SK-N-SH (cell line): ENCODE measurements around the gene PKNOX2. TPM values are rescaled to one million over a fixed set of nuclear protein-coding genes. Genes with fewer than 3 reads are reported as not detected.

Experiments used
- CTCF ChIA-PET: fragments of 300-600, 350-600 bp; formaldehyde crosslinking; extraction: SDS; loops from one replicate; lab custom pipeline; 2021; lab: Yijun Ruan, JAX
- POLR2A ChIA-PET: fragments of 350-600 bp; sonication (Branson Sonifier 250); formaldehyde crosslinking; extraction: SDS; loops from one replicate; lab custom pipeline; 2020; ENCODE audit warnings: antibody characterized with exemption, inconsistent platforms; lab: Yijun Ruan, JAX
- DNase-seq: peaks from one replicate; pipeline ENCODE4 v3.0.0; 2012
- H2AFZ ChIP-seq: fragments of 200-600 bp; sonication (generic); 2 replicates; pipeline ENCODE4 v1.8.1; 2016; ENCODE audit warnings: antibody characterized with exemption, mild to moderate bottlenecking, low read depth
- H3F3A ChIP-seq: fragments of 200-600 bp; sonication (generic); replicated peaks from 2 replicates; pipeline ENCODE3; 2016; ENCODE audit warnings: antibody characterized with exemption, mild to moderate bottlenecking; ENCODE audit not compliant: insufficient read depth
- H3K27ac ChIP-seq, 2 experiments: fragments of 200-500 bp in 1 of 2; fragments of 200-600 bp in 1 of 2; sonication (Bioruptor generic) in 1 of 2; sonication (generic), shearing (Covaris generic) in 1 of 2; 2 replicates each; pipeline versions ENCODE4 v1.5.1 to v1.6.1; 2014 to 2016; ENCODE audit warnings: low read depth in 2 of 2, inconsistent platforms in 1 of 2, low read length in 1 of 2, mild to moderate bottlenecking in 1 of 2, mixed read lengths in 1 of 2
- H3K27me3 ChIP-seq: fragments of 200-600 bp; sonication (generic), shearing (Covaris generic); 2 replicates; pipeline ENCODE4 v1.6.1; 2016; ENCODE audit warnings: mixed run types; ENCODE audit not compliant: insufficient read depth
- H3K36me3 ChIP-seq, 2 experiments: fragments of 200-500 bp in 1 of 2; fragments of 200-600 bp in 1 of 2; sonication (Bioruptor generic) in 1 of 2; sonication (generic) in 1 of 2; replicated peaks in 1 of 2; 2 replicates each; pipeline versions ENCODE3 to v1.5.1; 2014 to 2016; ENCODE audit warnings: low read length in 1 of 2, mild to moderate bottlenecking in 1 of 2; ENCODE audit not compliant: insufficient read depth in 2 of 2, control insufficient read depth in 1 of 2
- H3K4me1 ChIP-seq, 2 experiments: fragments of 200-500 bp in 1 of 2; fragments of 200-600 bp in 1 of 2; sonication (Bioruptor generic) in 1 of 2; sonication (generic), shearing (Covaris generic) in 1 of 2; 2 replicates each; pipeline versions ENCODE4 v1.5.1 to v1.6.1; 2014 to 2016; ENCODE audit warnings: low read depth in 1 of 2, low read length in 1 of 2, mixed run types in 1 of 2; ENCODE audit not compliant: insufficient read depth in 2 of 2, control insufficient read depth in 1 of 2
- H3K4me2 ChIP-seq: fragments of 200-600 bp; sonication (generic), shearing (Covaris generic); 2 replicates; pipeline ENCODE4 v1.6.1; 2017; ENCODE audit warnings: mixed run types
- H3K4me3 ChIP-seq, 2 experiments: fragments of 200-500 bp in 1 of 2; fragments of 200-600 bp in 1 of 2; sonication (Bioruptor generic) in 1 of 2; sonication (generic), shearing (Covaris generic) in 1 of 2; 2 replicates each; pipeline versions ENCODE4 v1.5.1 to v1.8.1; 2014 to 2016; ENCODE audit warnings: low read depth in 2 of 2, inconsistent platforms in 1 of 2, low read length in 1 of 2, mild to moderate bottlenecking in 1 of 2, mixed read lengths in 1 of 2, moderate library complexity in 1 of 2
- H3K79me2 ChIP-seq: fragments of 200-600 bp; sonication (generic); 2 replicates; pipeline ENCODE4 v1.8.1; 2017; ENCODE audit warnings: mild to moderate bottlenecking; ENCODE audit not compliant: insufficient read depth
- H3K9ac ChIP-seq: fragments of 200-600 bp; sonication (generic); 2 replicates; pipeline ENCODE4 v1.6.1; 2017; ENCODE audit warnings: mixed run types
- H3K9me2 ChIP-seq: fragments of 200-600 bp; sonication (generic); 2 replicates; pipeline ENCODE4 v1.6.1; 2017; ENCODE audit warnings: mixed run types
- H3K9me3 ChIP-seq: fragments of 200-600 bp; sonication (generic); 2 replicates; pipeline ENCODE4 v1.6.1; 2017; ENCODE audit warnings: mixed run types, mild to moderate bottlenecking, moderate library complexity
- H4K20me1 ChIP-seq: fragments of 200-600 bp; sonication (generic); 2 replicates; pipeline ENCODE4 v1.6.1; 2017; ENCODE audit warnings: mild to moderate bottlenecking, mixed run types; ENCODE audit not compliant: insufficient read depth
- EP300 ChIP-seq, 2 experiments: IDR thresholded peaks; 2 replicates each; pipeline versions ENCODE4 v1.4.0 to v1.6.1; 2012; ENCODE audit warnings: borderline replicate concordance in 1 of 2, low read depth in 1 of 2, low read length in 1 of 2
- FOSL2 ChIP-seq: IDR thresholded peaks from 2 replicates; pipeline ENCODE4 v1.4.0; 2012; ENCODE audit warnings: low read depth, mild to moderate bottlenecking, moderate library complexity, borderline replicate concordance
- GATA2 ChIP-seq: sonication (generic); formaldehyde crosslinking; IDR thresholded peaks from 2 replicates; pipeline ENCODE4 v1.5.0; 2020; ENCODE audit warnings: mild to moderate bottlenecking, missing genetic modification reagents
- IRF3 ChIP-seq: fragments of 150-350 bp; IDR thresholded peaks from 2 replicates; pipeline ENCODE4 v1.6.1; 2016; ENCODE audit warnings: mild to moderate bottlenecking, low read depth, low read length
- NRF1 ChIP-seq: IDR thresholded peaks from 2 replicates; pipeline ENCODE4 v1.6.1; 2012; ENCODE audit warnings: low read depth, mild to moderate bottlenecking, low read length
- RAD21 ChIP-seq: IDR thresholded peaks from 2 replicates; pipeline ENCODE4 v1.6.1; 2012; ENCODE audit warnings: mild to moderate bottlenecking, low read length
- SIN3A ChIP-seq: IDR thresholded peaks from 2 replicates; pipeline ENCODE4 v1.6.1; 2012; ENCODE audit warnings: low read depth, mild to moderate bottlenecking, low read length, moderate library complexity, borderline replicate concordance
- SMC3 ChIP-seq: IDR thresholded peaks from 2 replicates; pipeline ENCODE4 v1.6.1; 2012; ENCODE audit warnings: low read depth, low read length, improper control_type of control experiment
- TCF12 ChIP-seq: IDR thresholded peaks from 2 replicates; pipeline ENCODE4 v1.4.0; 2012
- TEAD4 ChIP-seq: IDR thresholded peaks from 2 replicates; pipeline ENCODE4 v1.4.0; 2012; ENCODE audit warnings: mild to moderate bottlenecking, borderline replicate concordance; ENCODE audit not compliant: insufficient read depth
- YY1 ChIP-seq: IDR thresholded peaks from 2 replicates; pipeline ENCODE4 v1.4.0; 2012; ENCODE audit warnings: low read depth, mild to moderate bottlenecking
- WGBS: methylation state at CpG from one replicate; pipeline ENCODE4 v1.1.6; 2017; ENCODE audit warnings: low lambda C conversion rate; 5-methylcytosine and 5-hydroxymethylcytosine counted together
- polyA plus RNA-seq, 3 experiments: library from polyadenylated mRNA; depleted of rRNA; stranded (reverse); fragments of >200 nt; gene quantifications; 2 replicates each; pipeline ENCODE4 v1.2.3, GENCODE V29; 2012
- TF ChIP-seq, protein P1 (sequence below): fragments of 200-600 bp; sonication (generic); IDR thresholded peaks from 2 replicates; pipeline ENCODE4 v1.6.1; 2017; ENCODE audit warnings: antibody characterized with exemption, mild to moderate bottlenecking, moderate library complexity

PKNOX2 gene
- polyA plus RNA-seq, 1 of the 3 experiments (the other 2 are of a cell fraction) = 0.02 TPM

- Histone ChIP-seq H3K4me3 (no peak overlapping the region), H3K4me1 (peaks cover 0 to 8% of the 10 kb centered on the region in 2 experiments; a peak in 1 of 4 replicates), H3K9me3 (no peaks in the 10 kb centered on the region), H3K4me2 (no peak overlapping the region), H2AFZ (no peak overlapping the region), H3F3A (no peaks in the 10 kb centered on the region), H3K36me3 (no peaks in the 10 kb centered on the region), H3K79me2 (no peaks in the 10 kb centered on the region), H3K27ac (no peak overlapping the region), H3K9ac (no peak overlapping the region), H3K9me2 (no peaks in the 10 kb centered on the region), H4K20me1 (no peaks in the 10 kb centered on the region), H3K27me3 (peaks cover 11% of the 10 kb centered on the region; the same call in 1 of the 2 replicates)
- 34% methylated on average over 3 of the region's 4 CpGs for WGBS
- TF ChIP-seq RAD21 = no peak
- no peak for TF ChIP-seq TCF12
- TF ChIP-seq YY1 = no peak
- no peak for TF ChIP-seq SIN3A
- POLR2A ChIA-PET = no interaction called here
- no peak for DNase-seq
- CTCF ChIA-PET = interaction anchor here (5.1 kb wide), 1 partner anchor 14 kb away, joined by 44 read pairs; no protein-coding TSS in a partner anchor
Measured at GRCh38 chr11:125155767-125156166, 8.8 kb upstream of the PKNOX2 start.

GRCh38 chr11:125156346-125157117 is 8.0 kb upstream of the PKNOX2 start:
- Histone ChIP-seq H3K9me2 (no peaks in the 10 kb centered on the region), H2AFZ (no peak overlapping the region), H3K79me2 (no peaks in the 10 kb centered on the region), H3K4me3 (no peak overlapping the region), H3K27ac (no peak overlapping the region), H3K36me3 (no peaks in the 10 kb centered on the region), H3F3A (no peaks in the 10 kb centered on the region), H4K20me1 (no peaks in the 10 kb centered on the region), H3K9me3 (no peaks in the 10 kb centered on the region), H3K9ac (no peak overlapping the region), H3K4me2 (no peak overlapping the region), H3K4me1 (peaks cover 0 to 8% of the 10 kb centered on the region in 2 experiments; a peak in 1 of 4 replicates), H3K27me3 (peaks cover 7% of the 10 kb centered on the region; the same call in 1 of the 2 replicates)
- ChIA-PET POLR2A (no interaction called here), CTCF (interaction anchor here (1.0 to 5.1 kb wide), 4 partner anchors 8 to 191 kb away, joined by 3 to 44 read pairs (median 6); no protein-coding TSS in a partner anchor)
- TF ChIP-seq NRF1 (no peak), EP300 (IDR thresholded peaks at IDR 0.05; ENCODE audit: borderline replicate concordance in 1 of 2, low read depth in 1 of 2, low read length in 1 of 2) (no peak), RAD21 (no peak), GATA2 (CRISPR knock-in tag) (no peak), SIN3A (no peak), IRF3 (no peak), TEAD4 (no peak), FOSL2 (no peak), SMC3 (no peak)
- TF ChIP-seq, protein P1, sequence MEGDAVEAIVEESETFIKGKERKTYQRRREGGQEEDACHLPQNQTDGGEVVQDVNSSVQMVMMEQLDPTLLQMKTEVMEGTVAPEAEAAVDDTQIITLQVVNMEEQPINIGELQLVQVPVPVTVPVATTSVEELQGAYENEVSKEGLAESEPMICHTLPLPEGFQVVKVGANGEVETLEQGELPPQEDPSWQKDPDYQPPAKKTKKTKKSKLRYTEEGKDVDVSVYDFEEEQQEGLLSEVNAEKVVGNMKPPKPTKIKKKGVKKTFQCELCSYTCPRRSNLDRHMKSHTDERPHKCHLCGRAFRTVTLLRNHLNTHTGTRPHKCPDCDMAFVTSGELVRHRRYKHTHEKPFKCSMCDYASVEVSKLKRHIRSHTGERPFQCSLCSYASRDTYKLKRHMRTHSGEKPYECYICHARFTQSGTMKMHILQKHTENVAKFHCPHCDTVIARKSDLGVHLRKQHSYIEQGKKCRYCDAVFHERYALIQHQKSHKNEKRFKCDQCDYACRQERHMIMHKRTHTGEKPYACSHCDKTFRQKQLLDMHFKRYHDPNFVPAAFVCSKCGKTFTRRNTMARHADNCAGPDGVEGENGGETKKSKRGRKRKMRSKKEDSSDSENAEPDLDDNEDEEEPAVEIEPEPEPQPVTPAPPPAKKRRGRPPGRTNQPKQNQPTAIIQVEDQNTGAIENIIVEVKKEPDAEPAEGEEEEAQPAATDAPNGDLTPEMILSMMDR = no peak
- 45% methylated on average over 8 of the region's 8 CpGs for WGBS
- DNase-seq = no peak
